HepG2 (cell line): ENCODE results near the gene SLC19A3. TPM values are rescaled to one million over a fixed set of nuclear protein-coding genes. Genes with fewer than 3 reads are reported as not detected.

Experiments used
- CREM ChIP-seq, 2 experiments: sonication (generic) in 1 of 2; formaldehyde crosslinking in 1 of 2; IDR thresholded peaks; 2 replicates each; pipeline versions ENCODE4 v1.4.0 to v1.6.1; 2016 to 2020; ENCODE audit warnings: antibody characterized with exemption in 1 of 2, mild to moderate bottlenecking in 1 of 2, missing genetic modification reagents in 1 of 2
- DPF2 ChIP-seq: sonication (generic); formaldehyde crosslinking; IDR thresholded peaks from 2 replicates; pipeline ENCODE4 v1.4.0; 2020; ENCODE audit warnings: mild to moderate bottlenecking, low read depth, missing genetic modification reagents, borderline replicate concordance
- EZH2 ChIP-seq: conservative IDR thresholded peaks from 2 replicates; pipeline ENCODE4 v1.6.1; 2012; ENCODE audit warnings: mild to moderate bottlenecking, low read depth, low read length, moderate library complexity
- KDM1A ChIP-seq: IDR thresholded peaks from 2 replicates; pipeline ENCODE4 v1.6.1; 2016; ENCODE audit warnings: missing compliant biosample characterization
- MTA1 ChIP-seq: sonication (generic); formaldehyde crosslinking; IDR thresholded peaks from 2 replicates; pipeline ENCODE4 v1.4.0; 2020; ENCODE audit warnings: missing genetic modification reagents, mild to moderate bottlenecking, borderline replicate concordance
- NR2F6 ChIP-seq, 2 experiments: IDR thresholded peaks; 2 replicates each; pipeline ENCODE4 v1.6.1; 2016; ENCODE audit warnings: antibody characterized with exemption in 1 of 2, mild to moderate bottlenecking in 1 of 2
- PAX8 ChIP-seq: sonication (generic); formaldehyde crosslinking; IDR thresholded peaks from 2 replicates; pipeline ENCODE4 v1.8.0; 2022; ENCODE audit warnings: mild to moderate bottlenecking, missing genetic modification reagents, borderline replicate concordance
- PHF20 ChIP-seq: sonication (generic); formaldehyde crosslinking; IDR thresholded peaks from 2 replicates; pipeline ENCODE4 v1.5.0; 2020; ENCODE audit warnings: mild to moderate bottlenecking, missing genetic modification reagents
- RXRA ChIP-seq: sonication (generic); formaldehyde crosslinking; IDR thresholded peaks from 2 replicates; pipeline ENCODE4 v1.5.1; 2020; ENCODE audit warnings: missing genetic modification reagents
- RXRB ChIP-seq: IDR thresholded peaks from 2 replicates; pipeline ENCODE4 v1.6.1; 2016; ENCODE audit warnings: borderline replicate concordance, missing genetic modification reagents, missing compliant biosample characterization
- TBX2 ChIP-seq: sonication (generic); formaldehyde crosslinking; IDR thresholded peaks from 2 replicates; pipeline ENCODE4 v1.5.0; 2020; ENCODE audit warnings: missing genetic modification reagents, mild to moderate bottlenecking, borderline replicate concordance
- XRCC5 ChIP-seq: fragments of 200-400 bp; formaldehyde crosslinking; optimal IDR thresholded peaks from 2 replicates; pipeline ENCODE3; 2017; ENCODE audit warnings: mild to moderate bottlenecking, low read length
- ZNF451 ChIP-seq: sonication (generic); formaldehyde crosslinking; IDR thresholded peaks from 2 replicates; pipeline ENCODE4 v1.5.0; 2020; ENCODE audit warnings: mild to moderate bottlenecking, missing genetic modification reagents
- ZNF468 ChIP-seq: sonication (generic); formaldehyde crosslinking; IDR thresholded peaks from 2 replicates; pipeline ENCODE4 v1.8.0; 2022; ENCODE audit warnings: mild to moderate bottlenecking, moderate library complexity, missing genetic modification reagents
- ZNF530 ChIP-seq: sonication (generic); formaldehyde crosslinking; IDR thresholded peaks from 2 replicates; pipeline ENCODE4 v1.5.0; 2020; ENCODE audit warnings: low read depth, mild to moderate bottlenecking, missing genetic modification reagents
- ZNF678 ChIP-seq: sonication (generic); formaldehyde crosslinking; IDR thresholded peaks from 2 replicates; pipeline ENCODE4 v1.4.0; 2020; ENCODE audit warnings: mild to moderate bottlenecking, missing genetic modification reagents
- ZNF740 ChIP-seq: sonication (generic); formaldehyde crosslinking; IDR thresholded peaks from 2 replicates; pipeline ENCODE4 v1.4.0; 2020; ENCODE audit warnings: missing genetic modification reagents
- polyA plus RNA-seq, 8 experiments: library from polyadenylated mRNA; depleted of rRNA in 3 of 8; stranded (reverse) in 7 of 8; unstranded in 1 of 8; fragments of >200 nt; fragmentation: Illumina TruSeq in 4 of 8; extraction: Trizol in 4 of 8; gene quantifications; 2 replicates each; pipeline versions ENCODE4 v1.2.1 to v1.2.3, GENCODE V29; 2011 to 2016; ENCODE audit warnings: low read depth in 4 of 8, missing spikeins in 1 of 8, mixed read lengths in 1 of 8; ENCODE audit not compliant: insufficient read depth in 1 of 8
- total RNA-seq, 5 experiments: library from RNA; depleted of rRNA; stranded (reverse); fragments of >200 nt; fragmentation: Illumina TruSeq; extraction: Trizol; gene quantifications; 2 replicates each; pipeline ENCODE4 v1.2.3, GENCODE V29; 2016; ENCODE audit warnings: low read depth in 1 of 5
- TF ChIP-seq, protein P1 (sequence below): sonication (generic); formaldehyde crosslinking; IDR thresholded peaks from 2 replicates; pipeline ENCODE4 v1.5.1; 2020; ENCODE audit warnings: mild to moderate bottlenecking, missing genetic modification reagents, borderline replicate concordance
- TF ChIP-seq, protein P2 (sequence below): sonication (generic); formaldehyde crosslinking; IDR thresholded peaks from 2 replicates; pipeline ENCODE4 v1.8.1; 2023; ENCODE audit warnings: missing genetic modification reagents, mild to moderate bottlenecking, borderline replicate concordance
- TF ChIP-seq, protein P3 (sequence below): sonication (generic); formaldehyde crosslinking; IDR thresholded peaks from 2 replicates; pipeline ENCODE4 v1.4.0; 2020; ENCODE audit warnings: low read depth, mild to moderate bottlenecking, missing genetic modification reagents

The SLC19A3 gene
- total and polyA plus RNA-seq, 2 of the 13 experiments (the other 11 are each of a cell fraction or from before 2014, with no cell fraction given) = 2.3 to 5.2 TPM

DNA sequence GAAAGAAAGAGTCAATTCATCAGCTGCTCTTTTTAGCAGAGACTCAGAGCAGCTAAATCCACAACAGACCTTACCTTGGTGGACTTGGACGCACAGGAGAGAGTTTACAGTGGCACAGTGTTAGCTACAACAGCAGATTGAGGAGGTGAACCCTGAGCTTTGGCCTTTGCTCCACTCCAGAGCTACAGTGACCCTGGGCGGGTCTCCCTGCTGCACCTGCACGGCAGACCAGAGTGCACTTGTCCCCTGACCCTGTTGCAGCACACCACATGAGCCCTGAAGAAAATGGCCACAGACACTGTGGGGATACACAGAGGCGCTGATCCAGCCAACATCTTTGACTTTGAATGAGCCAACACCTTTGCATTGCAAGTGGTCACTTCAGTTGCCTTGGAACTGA, 11.0 kb downstream of the SLC19A3 start (continued):
- TF ChIP-seq CREM (IDR thresholded peaks at IDR 0.05) (peak; percentile 28; the same call in 1 of the 2 replicates), CREM (CRISPR knock-in tag; IDR thresholded peaks at IDR 0.05) (no peak), DPF2 (0 out of 2 replicates have a peak, but pooled peaks have one; percentile 39), EZH2 (no peak), KDM1A (CRISPR knock-in tag) (peak; percentile 78), RXRB (CRISPR knock-in tag) (peak; percentile 89), ZNF678 (CRISPR knock-in tag) (peak; percentile 73; the same call in 1 of the 2 replicates), PHF20 (CRISPR knock-in tag) (peak; percentile 56; the same call in 1 of the 2 replicates), NR2F6 (IDR thresholded peaks at IDR 0.05) (peak; percentile 87), NR2F6 (CRISPR knock-in tag; IDR thresholded peaks at IDR 0.05) (peak; percentile 89), ZNF451 (CRISPR knock-in tag) (peak; percentile 72; the same call in 1 of the 2 replicates), RXRA (peak; percentile 89), MTA1 (CRISPR knock-in tag) (peak; percentile 98), XRCC5 (no peak), ZNF530 (CRISPR knock-in tag) (no peak), ZNF468 (no peak), PAX8 (CRISPR knock-in tag) (no peak), TBX2 (CRISPR knock-in tag) (peak; percentile 66), ZNF740 (CRISPR knock-in tag) (no peak)
- TF ChIP-seq, protein P1, sequence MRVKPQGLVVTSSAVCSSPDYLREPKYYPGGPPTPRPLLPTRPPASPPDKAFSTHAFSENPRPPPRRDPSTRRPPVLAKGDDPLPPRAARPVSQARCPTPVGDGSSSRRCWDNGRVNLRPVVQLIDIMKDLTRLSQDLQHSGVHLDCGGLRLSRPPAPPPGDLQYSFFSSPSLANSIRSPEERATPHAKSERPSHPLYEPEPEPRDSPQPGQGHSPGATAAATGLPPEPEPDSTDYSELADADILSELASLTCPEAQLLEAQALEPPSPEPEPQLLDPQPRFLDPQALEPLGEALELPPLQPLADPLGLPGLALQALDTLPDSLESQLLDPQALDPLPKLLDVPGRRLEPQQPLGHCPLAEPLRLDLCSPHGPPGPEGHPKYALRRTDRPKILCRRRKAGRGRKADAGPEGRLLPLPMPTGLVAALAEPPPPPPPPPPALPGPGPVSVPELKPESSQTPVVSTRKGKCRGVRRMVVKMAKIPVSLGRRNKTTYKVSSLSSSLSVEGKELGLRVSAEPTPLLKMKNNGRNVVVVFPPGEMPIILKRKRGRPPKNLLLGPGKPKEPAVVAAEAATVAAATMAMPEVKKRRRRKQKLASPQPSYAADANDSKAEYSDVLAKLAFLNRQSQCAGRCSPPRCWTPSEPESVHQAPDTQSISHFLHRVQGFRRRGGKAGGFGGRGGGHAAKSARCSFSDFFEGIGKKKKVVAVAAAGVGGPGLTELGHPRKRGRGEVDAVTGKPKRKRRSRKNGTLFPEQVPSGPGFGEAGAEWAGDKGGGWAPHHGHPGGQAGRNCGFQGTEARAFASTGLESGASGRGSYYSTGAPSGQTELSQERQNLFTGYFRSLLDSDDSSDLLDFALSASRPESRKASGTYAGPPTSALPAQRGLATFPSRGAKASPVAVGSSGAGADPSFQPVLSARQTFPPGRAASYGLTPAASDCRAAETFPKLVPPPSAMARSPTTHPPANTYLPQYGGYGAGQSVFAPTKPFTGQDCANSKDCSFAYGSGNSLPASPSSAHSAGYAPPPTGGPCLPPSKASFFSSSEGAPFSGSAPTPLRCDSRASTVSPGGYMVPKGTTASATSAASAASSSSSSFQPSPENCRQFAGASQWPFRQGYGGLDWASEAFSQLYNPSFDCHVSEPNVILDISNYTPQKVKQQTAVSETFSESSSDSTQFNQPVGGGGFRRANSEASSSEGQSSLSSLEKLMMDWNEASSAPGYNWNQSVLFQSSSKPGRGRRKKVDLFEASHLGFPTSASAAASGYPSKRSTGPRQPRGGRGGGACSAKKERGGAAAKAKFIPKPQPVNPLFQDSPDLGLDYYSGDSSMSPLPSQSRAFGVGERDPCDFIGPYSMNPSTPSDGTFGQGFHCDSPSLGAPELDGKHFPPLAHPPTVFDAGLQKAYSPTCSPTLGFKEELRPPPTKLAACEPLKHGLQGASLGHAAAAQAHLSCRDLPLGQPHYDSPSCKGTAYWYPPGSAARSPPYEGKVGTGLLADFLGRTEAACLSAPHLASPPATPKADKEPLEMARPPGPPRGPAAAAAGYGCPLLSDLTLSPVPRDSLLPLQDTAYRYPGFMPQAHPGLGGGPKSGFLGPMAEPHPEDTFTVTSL (CRISPR knock-in tag) = peak; percentile 78
- TF ChIP-seq, protein P2, sequence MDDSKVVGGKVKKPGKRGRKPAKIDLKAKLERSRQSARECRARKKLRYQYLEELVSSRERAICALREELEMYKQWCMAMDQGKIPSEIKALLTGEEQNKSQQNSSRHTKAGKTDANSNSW (CRISPR knock-in tag) = no peak
- TF ChIP-seq, protein P3, sequence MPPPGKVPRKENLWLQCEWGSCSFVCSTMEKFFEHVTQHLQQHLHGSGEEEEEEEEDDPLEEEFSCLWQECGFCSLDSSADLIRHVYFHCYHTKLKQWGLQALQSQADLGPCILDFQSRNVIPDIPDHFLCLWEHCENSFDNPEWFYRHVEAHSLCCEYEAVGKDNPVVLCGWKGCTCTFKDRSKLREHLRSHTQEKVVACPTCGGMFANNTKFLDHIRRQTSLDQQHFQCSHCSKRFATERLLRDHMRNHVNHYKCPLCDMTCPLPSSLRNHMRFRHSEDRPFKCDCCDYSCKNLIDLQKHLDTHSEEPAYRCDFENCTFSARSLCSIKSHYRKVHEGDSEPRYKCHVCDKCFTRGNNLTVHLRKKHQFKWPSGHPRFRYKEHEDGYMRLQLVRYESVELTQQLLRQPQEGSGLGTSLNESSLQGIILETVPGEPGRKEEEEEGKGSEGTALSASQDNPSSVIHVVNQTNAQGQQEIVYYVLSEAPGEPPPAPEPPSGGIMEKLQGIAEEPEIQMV (CRISPR knock-in tag) = 0 out of 2 replicates have a peak, but pooled peaks have one; percentile 46
